Islet precursor cell (in vitro differentiated cells): ENCODE results near the gene RTL9.
A peak's percentile ranks its signal among the peaks of the same experiment; 100 is the strongest.

Experiments
- DNase-seq: peaks from one replicate; pipeline ENCODE4 v3.0.0-alpha.2; 2018

The RTL9 gene

DNA sequence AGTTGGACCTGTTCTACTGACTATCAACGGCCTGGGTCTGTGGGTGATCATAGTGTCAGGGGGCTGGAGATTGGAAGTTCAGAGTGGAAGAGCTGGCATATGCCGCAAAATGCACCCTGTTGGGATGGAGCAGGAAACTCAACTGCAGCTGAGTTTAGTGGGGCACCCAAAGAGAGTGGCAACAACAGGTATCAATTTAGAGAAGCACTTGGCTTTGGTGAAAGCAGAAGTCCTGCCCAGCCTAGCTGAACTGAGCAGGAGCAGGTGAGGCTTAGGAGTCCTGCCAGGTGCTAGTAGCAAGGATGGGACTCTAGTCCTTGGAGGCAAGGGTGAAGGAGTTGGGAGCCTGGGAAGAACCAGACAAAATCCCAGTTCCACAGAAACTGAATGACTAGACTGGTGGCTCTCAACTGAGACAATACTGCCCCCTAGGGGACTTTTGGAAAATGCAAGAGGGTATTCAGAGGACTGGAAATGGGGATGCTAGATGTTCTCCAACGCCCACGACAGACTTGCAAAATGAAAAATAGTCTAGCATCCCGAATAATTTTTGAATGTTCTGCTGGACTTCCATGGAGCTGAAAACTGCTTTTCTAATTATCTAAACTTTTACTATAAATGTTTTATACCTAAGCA, 49.4 kb downstream of the RTL9 start:
- DNase-seq = peak; percentile 77
